Coronary artery (tissue), 2 donors: Measurements from ENCODE around the gene TMEM87B.
A peak's percentile ranks its signal among the peaks of the same experiment; 100 is the strongest.

Experiments
- DNase-seq: peaks from one replicate; pipeline ENCODE4 v3.0.0-alpha.2; 2017; ENCODE audit warnings: low spot score
- H3K27ac ChIP-seq, 2 donors: fragments of 200-600 bp; sonication (generic); one replicate each; pipeline ENCODE4 v1.5.1; 2016 to 2019
- H3K4me3 ChIP-seq: fragments of 200-600 bp; sonication (generic); 2 replicates; pipeline ENCODE4 v1.5.1; 2016; ENCODE audit warnings: mild to moderate bottlenecking, moderate library complexity
- TF ChIP-seq, protein P1 (sequence below): fragments of 200-600 bp; sonication (generic); IDR thresholded peaks from one replicate; pipeline ENCODE4 v1.5.1; 2019; ENCODE audit warnings: antibody characterized with exemption

Gene TMEM87B

DNA sequence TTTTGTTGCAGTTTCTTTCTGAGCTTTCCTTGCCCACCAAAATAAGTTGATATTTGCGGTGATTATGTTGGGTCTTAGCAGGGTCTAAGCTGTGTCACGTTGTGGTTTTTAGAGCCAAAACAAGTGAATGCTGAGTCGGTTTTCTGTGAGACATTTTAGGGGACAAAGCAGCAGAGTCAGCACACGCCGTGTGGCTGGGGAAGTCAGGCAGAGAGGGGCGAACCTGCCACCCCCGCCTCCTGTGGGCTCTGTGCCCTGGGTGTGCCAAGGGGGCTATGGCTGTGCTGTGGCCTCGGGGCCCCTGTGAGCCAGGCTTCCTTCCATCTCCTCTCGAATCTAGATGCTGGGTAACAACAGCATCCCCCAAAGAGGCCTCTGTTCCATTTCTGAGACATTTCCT lies 30.8 kb upstream of the TMEM87B start:
- Histone ChIP-seq H3K27ac (peak overlapping the region in 1 of 2 donors; percentile 28), H3K4me3 (no peak overlapping the region)
- no peak for DNase-seq
- TF ChIP-seq, protein P1, sequence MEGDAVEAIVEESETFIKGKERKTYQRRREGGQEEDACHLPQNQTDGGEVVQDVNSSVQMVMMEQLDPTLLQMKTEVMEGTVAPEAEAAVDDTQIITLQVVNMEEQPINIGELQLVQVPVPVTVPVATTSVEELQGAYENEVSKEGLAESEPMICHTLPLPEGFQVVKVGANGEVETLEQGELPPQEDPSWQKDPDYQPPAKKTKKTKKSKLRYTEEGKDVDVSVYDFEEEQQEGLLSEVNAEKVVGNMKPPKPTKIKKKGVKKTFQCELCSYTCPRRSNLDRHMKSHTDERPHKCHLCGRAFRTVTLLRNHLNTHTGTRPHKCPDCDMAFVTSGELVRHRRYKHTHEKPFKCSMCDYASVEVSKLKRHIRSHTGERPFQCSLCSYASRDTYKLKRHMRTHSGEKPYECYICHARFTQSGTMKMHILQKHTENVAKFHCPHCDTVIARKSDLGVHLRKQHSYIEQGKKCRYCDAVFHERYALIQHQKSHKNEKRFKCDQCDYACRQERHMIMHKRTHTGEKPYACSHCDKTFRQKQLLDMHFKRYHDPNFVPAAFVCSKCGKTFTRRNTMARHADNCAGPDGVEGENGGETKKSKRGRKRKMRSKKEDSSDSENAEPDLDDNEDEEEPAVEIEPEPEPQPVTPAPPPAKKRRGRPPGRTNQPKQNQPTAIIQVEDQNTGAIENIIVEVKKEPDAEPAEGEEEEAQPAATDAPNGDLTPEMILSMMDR: no peak

DNA sequence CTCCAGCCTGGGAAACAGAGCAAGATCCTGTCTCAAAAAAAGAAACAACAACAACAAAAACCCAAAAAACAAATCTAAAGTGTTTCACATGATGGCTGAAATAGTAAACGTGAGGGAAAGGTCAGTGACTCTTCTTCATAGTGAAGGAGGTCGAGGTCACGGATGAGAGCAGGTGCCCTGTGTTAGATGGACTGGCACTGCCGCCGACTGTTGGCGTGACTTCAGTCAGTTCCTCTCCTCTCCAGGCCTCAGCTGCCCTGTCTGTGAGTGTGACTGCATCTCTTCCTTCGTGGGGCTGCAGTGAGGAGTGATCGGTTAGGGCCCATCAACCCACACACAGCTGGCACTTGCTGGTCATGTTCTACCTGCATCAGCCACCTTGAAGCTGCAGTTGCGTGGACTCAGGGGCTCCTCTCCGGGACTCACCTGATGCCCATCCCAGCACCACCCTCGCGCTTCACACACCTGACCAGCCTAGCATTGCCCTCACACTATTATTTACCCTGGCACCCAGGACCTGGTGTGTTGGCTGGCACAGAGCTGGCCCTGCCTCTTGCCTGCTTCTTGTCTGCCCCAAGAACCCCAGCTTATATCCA lies 30.1 kb upstream of the TMEM87B start:
- no peak for DNase-seq
- TF ChIP-seq, protein P1: no peak
- H3K27ac ChIP-seq: no peak overlapping the region
- no peak overlapping the region for H3K4me3 ChIP-seq

DNA sequence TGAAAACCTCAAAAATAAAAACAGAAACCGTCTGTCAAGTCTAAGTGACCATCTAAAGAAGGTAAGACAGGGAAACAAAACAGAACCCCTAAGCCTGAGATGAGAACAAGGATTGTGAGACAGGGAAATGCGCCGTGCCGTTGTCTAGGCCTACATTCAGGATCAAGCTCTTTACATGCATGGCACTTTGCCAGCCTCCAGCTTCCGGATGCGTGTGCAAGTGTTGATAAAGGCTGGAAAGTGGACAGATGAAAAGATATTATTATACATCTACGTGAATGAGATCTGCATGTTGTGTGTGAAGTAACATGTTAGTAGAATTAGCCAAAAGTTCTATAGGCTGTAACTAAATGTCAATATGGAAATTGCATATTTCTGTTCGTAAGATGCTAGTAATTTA lies 28.6 kb upstream of the TMEM87B start:
- no peak for DNase-seq
- no peak overlapping the region for H3K27ac ChIP-seq

DNA sequence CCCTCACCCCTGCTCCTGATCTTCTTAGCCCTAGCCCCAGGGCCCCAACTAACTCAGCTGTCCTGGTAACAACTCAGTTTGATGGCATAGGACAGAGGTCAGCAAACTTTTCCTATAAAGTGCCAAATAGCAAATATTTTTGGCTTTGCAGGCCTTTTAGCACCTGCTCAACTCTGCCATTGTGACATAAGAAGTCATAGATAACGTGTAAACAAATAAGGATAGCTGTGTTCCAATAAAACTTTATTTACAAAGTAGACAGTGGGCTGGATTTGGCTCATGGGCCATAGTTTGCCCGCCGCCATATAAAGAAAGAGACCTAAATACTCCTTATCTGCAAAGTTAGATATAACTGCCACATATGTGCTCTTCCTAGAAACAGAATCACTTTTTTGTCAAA lies 27.3 kb upstream of the TMEM87B start:
- no peak for DNase-seq
- TF ChIP-seq, protein P1: no peak
- Histone ChIP-seq H3K27ac (no peak overlapping the region), H3K4me3 (no peak overlapping the region)

More for the DNA sequence above, 28.6 kb upstream of the TMEM87B start:
- TF ChIP-seq, protein P1: no peak
- H3K4me3 ChIP-seq: no peak overlapping the region

DNA sequence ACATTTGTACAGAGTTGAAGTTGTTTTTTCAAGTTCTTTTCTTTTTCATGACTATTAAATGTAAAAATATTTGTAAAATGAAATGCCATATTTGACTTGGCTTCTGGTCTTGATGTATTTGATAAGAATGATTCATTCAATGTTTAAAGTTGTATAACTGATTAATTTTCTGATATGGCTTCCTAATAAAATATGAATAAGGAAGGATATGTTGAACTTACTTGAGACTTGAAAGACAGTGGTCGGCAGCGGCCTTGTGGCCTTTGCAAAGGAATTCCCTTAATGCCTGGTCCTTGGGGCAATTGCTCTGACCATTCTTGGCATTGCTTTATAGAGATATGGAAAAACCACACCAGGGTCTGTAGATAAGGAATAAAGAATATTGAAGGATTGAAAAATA lies 25.9 kb upstream of the TMEM87B start:
- TF ChIP-seq, protein P1: no peak
- Histone ChIP-seq H3K4me3 (no peak overlapping the region), H3K27ac (no peak overlapping the region)
- DNase-seq: no peak

DNA sequence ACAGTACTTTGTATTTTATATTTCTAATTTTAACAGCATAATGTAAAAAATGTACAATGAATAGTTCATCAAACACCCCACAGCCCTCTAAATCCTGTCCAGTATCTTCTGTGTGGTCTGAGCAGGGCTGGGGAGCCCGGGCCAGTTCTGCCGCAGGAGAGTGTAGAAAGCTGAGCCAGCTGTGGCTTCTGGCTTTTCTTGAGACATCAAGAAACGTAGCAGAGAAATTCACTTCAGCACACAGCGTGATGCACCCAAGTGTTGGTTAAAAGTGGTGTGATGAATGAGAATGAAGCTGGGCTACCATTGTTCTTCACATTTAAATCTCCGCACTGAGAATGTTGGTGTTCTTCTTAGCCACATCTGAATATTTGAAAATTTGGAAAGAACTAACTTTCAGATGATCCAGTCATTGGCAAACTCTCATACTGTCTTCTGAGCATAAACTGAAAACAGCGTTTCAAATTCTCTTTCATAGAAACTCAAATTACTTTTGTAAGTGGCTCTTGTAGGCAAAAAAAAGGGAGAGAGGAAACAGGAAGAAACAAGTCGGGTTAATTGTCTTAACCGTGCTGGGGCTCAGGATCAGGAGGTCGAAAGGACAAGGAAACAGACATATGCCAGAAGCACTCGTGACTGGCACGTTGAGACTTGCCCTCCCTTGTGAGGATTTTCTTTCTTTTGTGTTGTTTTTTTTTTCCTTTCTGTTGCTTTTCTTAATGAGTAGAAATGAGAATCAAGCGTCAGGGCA lies 23.4 kb upstream of the TMEM87B start:
- Histone ChIP-seq H3K4me3 (peak overlapping the region; percentile 23), H3K27ac (peak overlapping the region; percentile 59 to 73)
- no peak for DNase-seq
- TF ChIP-seq, protein P1: no peak

DNA sequence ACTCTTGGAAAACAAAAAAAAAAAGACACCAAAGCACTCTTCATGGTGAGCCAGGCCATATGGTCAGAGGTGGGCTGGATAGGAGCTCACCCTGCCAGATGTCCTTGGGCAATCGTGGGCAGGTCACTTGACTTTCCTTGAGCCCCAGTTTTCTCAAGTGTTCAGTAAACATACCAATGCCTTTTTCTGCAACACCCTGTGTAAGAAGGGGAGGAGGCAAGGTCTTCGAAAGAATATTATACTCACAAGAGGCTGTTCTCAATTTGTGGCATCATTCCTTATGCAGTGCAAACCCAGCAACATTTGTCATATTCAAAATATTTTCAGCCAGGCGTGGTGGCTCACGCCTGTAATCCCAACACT lies 22.9 kb upstream of the TMEM87B start:
- Histone ChIP-seq H3K27ac (peak overlapping the region; percentile 59 to 73), H3K4me3 (no peak overlapping the region)
- TF ChIP-seq, protein P1: no peak
- no peak for DNase-seq
